Calu3 (cell line): Measurements from ENCODE around the gene CNTN3. TPM values are rescaled to one million over a fixed set of nuclear protein-coding genes. Genes with fewer than 3 reads are reported as not detected.

ENCODE experiments used
- BruUV-seq: library from RNA; stranded (reverse); fragments of 400-500 nt; replicated peaks from 2 replicates; lab custom pipeline; 2021; lab: Mats Ljungman, UMichigan
- CTCF ChIA-PET: fragments of 300-600 bp; sonication (Branson Sonifier 250); formaldehyde crosslinking; loops from one replicate; lab custom pipeline; 2022; ENCODE audit warnings: antibody characterized with exemption; lab: Charles Lee
- DNase-seq: peaks from one replicate; pipeline ENCODE4 v3.0.0; 2022
- H3K27ac Mint-ChIP-seq: one replicate; pipeline ENCODE4 v1.8.0; 2022; ENCODE audit warnings: mixed read lengths; ENCODE audit not compliant: unreplicated experiment
- H3K27me3 Mint-ChIP-seq: one replicate; pipeline ENCODE4 v1.8.0; 2022; ENCODE audit warnings: mixed read lengths; ENCODE audit not compliant: unreplicated experiment
- H3K36me3 Mint-ChIP-seq: one replicate; pipeline ENCODE4 v1.8.0; 2022; ENCODE audit warnings: mild to moderate bottlenecking, moderate library complexity, mixed read lengths; ENCODE audit not compliant: insufficient read depth, unreplicated experiment
- H3K4me1 Mint-ChIP-seq: one replicate; pipeline ENCODE4 v1.8.0; 2022; ENCODE audit warnings: mild to moderate bottlenecking, low read depth, mixed read lengths; ENCODE audit not compliant: unreplicated experiment
- H3K4me3 Mint-ChIP-seq: one replicate; pipeline ENCODE4 v1.8.0; 2022; ENCODE audit warnings: mild to moderate bottlenecking, low read depth, moderate library complexity, mixed read lengths; ENCODE audit not compliant: unreplicated experiment
- H3K9me3 Mint-ChIP-seq: one replicate; pipeline ENCODE4 v1.8.0; 2022; ENCODE audit warnings: low read depth, mixed read lengths; ENCODE audit not compliant: unreplicated experiment
- CTCF ChIP-seq: fragments of 200-600 bp; IDR thresholded peaks from one replicate; pipeline ENCODE4 v1.8.0; 2022; ENCODE audit warnings: antibody characterized with exemption; ENCODE audit not compliant: unreplicated experiment
- intact Hi-C: fragments of 100-400 bp; cut with micrococcal nuclease; formaldehyde crosslinking; loops from one replicate; pipeline ENCODE4 v1.10.0; 2022; ENCODE audit not compliant: unreplicated experiment
- total RNA-seq: library from RNA; stranded (reverse); gene quantifications from 2 replicates; pipeline ENCODE4 v1.2.3, GENCODE V29; 2022

Gene CNTN3
- total RNA-seq, 1 experiment from 2014 or later, result not detected

GRCh38 chr3:74651292-74651691 lies 36.8 kb upstream of the CNTN3 start:
- Mint-ChIP-seq H3K4me1 (no peaks in the 10 kb centered on the region), H3K27me3 (no peaks in the 10 kb centered on the region), H3K36me3 (no peaks in the 10 kb centered on the region), H3K9me3 (no peaks in the 10 kb centered on the region), H3K4me3 (no peak overlapping the region), H3K27ac (no peak overlapping the region)
- intact Hi-C loops, result no loop called here
- CTCF ChIA-PET, result no interaction called here
- no TSS peak for BruUV-seq
- TF ChIP-seq CTCF, result no peak
- DNase-seq, result no peak

DNA sequence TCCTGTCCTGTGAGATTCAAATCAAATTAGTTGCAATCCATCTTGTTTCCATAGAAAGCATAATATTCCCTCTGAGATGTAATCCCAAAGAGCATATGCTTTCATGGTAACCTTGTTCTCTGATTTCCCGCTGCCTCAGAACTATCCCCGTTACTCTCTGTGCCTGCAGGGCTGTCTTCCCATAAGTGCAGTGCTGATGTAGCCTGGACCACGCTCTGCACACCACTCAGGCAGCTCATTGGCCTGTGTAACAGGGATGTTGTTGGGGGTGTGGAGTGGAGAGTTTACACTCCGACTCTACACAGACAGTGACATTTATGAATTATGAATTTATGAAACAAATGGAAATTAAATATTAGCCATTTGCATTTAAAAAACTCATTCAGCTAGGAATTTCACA lies 33.6 kb upstream of the CNTN3 start:
- no peak overlapping the region for H3K4me3 Mint-ChIP-seq
- TF ChIP-seq CTCF, result no peak
- H3K36me3 Mint-ChIP-seq, result no peaks in the 10 kb centered on the region
- BruUV-seq, result no TSS peak
- CTCF ChIA-PET, result no interaction called here
- DNase-seq, result no peak
- no peak overlapping the region for H3K27ac Mint-ChIP-seq
- no peaks in the 10 kb centered on the region for H3K27me3 Mint-ChIP-seq
- intact Hi-C loops, result no loop called here
- no peaks in the 10 kb centered on the region for H3K4me1 Mint-ChIP-seq
- peaks cover 2% of the 10 kb centered on the region for H3K9me3 Mint-ChIP-seq

- Mint-ChIP-seq H3K4me3 (no peak overlapping the region), H3K4me1 (no peaks in the 10 kb centered on the region), H3K36me3 (no peaks in the 10 kb centered on the region), H3K27me3 (no peaks in the 10 kb centered on the region), H3K27ac (no peak overlapping the region), H3K9me3 (peaks cover 5% of the 10 kb centered on the region)
- CTCF ChIA-PET, result no interaction called here
- no peak for DNase-seq
- no peak for TF ChIP-seq CTCF
- no TSS peak for BruUV-seq
- intact Hi-C loops, result no loop called here
Observed at GRCh38 chr3:74646094-74646493, 31.6 kb upstream of the CNTN3 start.

GRCh38 chr3:74643636-74644035 lies 29.2 kb upstream of the CNTN3 start:
- intact Hi-C loops, result no loop called here
- TF ChIP-seq CTCF, result no peak
- DNase-seq, result no peak
- Mint-ChIP-seq H3K4me1 (no peaks in the 10 kb centered on the region), H3K27ac (no peak overlapping the region), H3K9me3 (peaks cover 6% of the 10 kb centered on the region), H3K27me3 (no peaks in the 10 kb centered on the region), H3K36me3 (no peaks in the 10 kb centered on the region), H3K4me3 (no peak overlapping the region)
- no TSS peak for BruUV-seq
- CTCF ChIA-PET, result interaction anchor here (0.7 kb wide), 1 partner anchor 17 kb away, joined by 4 read pairs; no protein-coding TSS in a partner anchor
